Measurements from ENCODE around the gene SLC38A6. TPM values are rescaled to one million over a fixed set of nuclear protein-coding genes. Genes with fewer than 3 reads are reported as not detected.

SLC38A6 gene
- total and polyA plus RNA-seq, 2 of the 13 experiments (the other 11 are each of a cell fraction or from before 2014, with no cell fraction given): 6.9 to 22.1 TPM

GRCh38 chr14:61042220-61042619 is 61.2 kb downstream of the SLC38A6 start (continued):
- TF ChIP-seq ZNF609 (CRISPR knock-in tag; IDR thresholded peaks at IDR 0.05; ENCODE audit: borderline replicate concordance) (peak; percentile 97), ZFP36 (IDR thresholded peaks at IDR 0.05; ENCODE audit: borderline replicate concordance, low read depth, low read length, partially characterized antibody) (peak; percentile 86), GATAD1 (CRISPR knock-in tag; IDR thresholded peaks at IDR 0.05) (peak; percentile 39; the same call in 1 of the 2 replicates), IRF2 (CRISPR knock-in tag; IDR thresholded peaks at IDR 0.05) (peak; percentile 75; the same call in 1 of the 2 replicates), SKI (IDR thresholded peaks at IDR 0.05; ENCODE audit: partially characterized antibody) (peak; percentile 96), ATF1 (CRISPR knock-in tag; IDR thresholded peaks at IDR 0.05) (0 out of 2 replicates have a peak, but pooled peaks have one; percentile 11), HNRNPH1 (optimal IDR thresholded peaks at IDR 0.05; ENCODE audit: low read depth, low read length) (no peak), ZBTB10 (CRISPR knock-in tag; IDR thresholded peaks at IDR 0.05; ENCODE audit: borderline replicate concordance) (no peak), FOXO1 (CRISPR knock-in tag; IDR thresholded peaks at IDR 0.05) (peak; percentile 80; the same call in 1 of the 2 replicates), SIN3B (IDR thresholded peaks at IDR 0.05; ENCODE audit: low read length) (no peak), THAP8 (CRISPR knock-in tag; IDR thresholded peaks at IDR 0.05; ENCODE audit: borderline replicate concordance) (no peak), ELF1 (CRISPR knock-in tag; IDR thresholded peaks at IDR 0.05) (peak; percentile 30; the same call in 1 of the 2 replicates), IKZF5 (CRISPR knock-in tag; IDR thresholded peaks at IDR 0.05) (peak; percentile 47; the same call in 1 of the 2 replicates), ZNF7 (CRISPR knock-in tag; IDR thresholded peaks at IDR 0.05) (no peak), ETV5 (CRISPR knock-in tag; IDR thresholded peaks at IDR 0.05; ENCODE audit: borderline replicate concordance) (peak; percentile 52; the same call in 1 of the 2 replicates), USF2 (IDR thresholded peaks at IDR 0.05; ENCODE audit: low read depth, low read length) (no peak), USF2 (CRISPR knock-in tag; IDR thresholded peaks at IDR 0.05; ENCODE audit: borderline replicate concordance) (no peak), ZNF572 (CRISPR knock-in tag; IDR thresholded peaks at IDR 0.05) (no peak), POLR2A (IDR thresholded peaks at IDR 0.05; ENCODE audit: insufficient read depth in 1 of 2, low read depth in 2 of 2, low read length in 2 of 2) (no peak), HMG20B (CRISPR knock-in tag; conservative IDR thresholded peaks at IDR 0.05) (peak; percentile 74; the same call in 1 of the 2 replicates)

Measured in HepG2 (cell line).